Cerebellar nuclear complex (tissue), 1 donor: ENCODE measurements around the gene DNASE1L1.
"Not testable (repeated sequence)": the region's sequence is repeated elsewhere in the genome, so short reads cannot be mapped to it uniquely, and the experiment has no call there.

Experiments
- DNase-seq, 2 experiments: peaks; one replicate each; lab custom pipeline; 2025; lab: John Stamatoyannopoulos, UW

The DNASE1L1 gene

DNA sequence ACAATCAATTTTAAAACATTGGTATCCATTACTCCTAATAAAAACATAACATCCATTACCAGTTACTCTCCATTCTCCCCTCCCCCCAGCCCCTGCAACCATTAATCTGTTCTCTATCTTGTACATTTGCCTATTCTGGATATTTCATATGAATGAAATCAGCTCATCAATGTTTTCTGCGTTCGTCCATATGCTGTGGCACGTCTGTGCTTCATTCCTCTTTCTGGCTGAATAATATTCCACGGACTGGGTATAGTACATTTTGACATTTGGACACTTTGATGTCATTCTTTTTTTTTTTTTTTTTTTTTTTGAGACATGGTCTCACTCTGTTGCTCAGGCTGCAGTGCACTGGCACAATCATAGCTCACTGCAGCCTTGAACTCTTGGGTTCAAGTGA, 5.2 kb downstream of the DNASE1L1 start:
- no peak for DNase-seq

GRCh38 chrX:154403192-154403591, 5.9 kb downstream of the DNASE1L1 start:
- DNase-seq = no peak

GRCh38 chrX:154402622-154403127, 6.4 kb downstream of the DNASE1L1 start:
- DNase-seq = no peak

- DNase-seq = no peak
Measured at GRCh38 chrX:154401918-154402621, 7.0 kb downstream of the DNASE1L1 start.

GRCh38 chrX:154401045-154401799, 7.8 kb downstream of the DNASE1L1 start:
- DNase-seq = no peak

GRCh38 chrX:154400369-154400817, 8.7 kb downstream of the DNASE1L1 start:
- not testable (repeated sequence) for DNase-seq

DNA sequence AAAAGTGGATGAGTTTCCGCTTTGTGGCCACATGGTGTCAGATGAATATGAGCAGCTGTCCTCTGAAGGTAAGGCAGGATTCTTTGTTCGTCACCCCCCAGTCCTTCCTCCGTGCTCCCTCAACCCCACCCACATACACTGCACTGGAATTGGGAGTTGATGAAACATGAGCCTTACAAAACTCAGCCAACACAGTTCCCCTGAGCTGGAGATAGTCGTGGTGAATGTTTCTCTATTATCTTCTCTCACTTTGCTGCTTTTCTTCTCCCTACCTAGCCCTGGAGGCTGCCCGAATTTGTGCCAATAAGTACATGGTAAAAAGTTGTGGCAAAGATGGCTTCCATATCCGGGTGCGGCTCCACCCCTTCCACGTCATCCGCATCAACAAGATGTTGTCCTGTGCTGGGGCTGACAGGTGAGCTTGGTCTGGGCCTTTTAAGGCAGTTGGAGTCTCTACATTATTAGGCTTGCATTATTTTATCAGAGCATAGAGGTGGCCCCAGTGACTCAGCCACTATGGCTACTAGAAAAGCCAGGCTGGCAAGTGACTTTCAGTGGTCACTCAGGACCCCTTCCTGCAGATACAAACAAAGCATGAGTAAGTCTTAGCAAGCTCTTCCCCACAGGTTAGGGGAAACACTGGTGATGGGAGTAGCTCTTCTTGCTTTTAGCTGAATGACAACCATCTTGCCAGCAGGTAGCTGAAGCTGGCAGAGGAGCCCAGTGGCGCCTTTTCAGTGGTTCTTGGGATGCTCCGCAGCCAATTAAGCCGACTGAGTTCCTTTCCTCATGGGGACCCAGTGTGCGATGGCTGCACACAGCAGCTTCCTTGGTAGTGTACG, 9.3 kb downstream of the DNASE1L1 start:
- no peak for DNase-seq

GRCh38 chrX:154398668-154399526, 10.2 kb downstream of the DNASE1L1 start:
- peak in 1 of 2 experiments; percentile 40 for DNase-seq

DNA sequence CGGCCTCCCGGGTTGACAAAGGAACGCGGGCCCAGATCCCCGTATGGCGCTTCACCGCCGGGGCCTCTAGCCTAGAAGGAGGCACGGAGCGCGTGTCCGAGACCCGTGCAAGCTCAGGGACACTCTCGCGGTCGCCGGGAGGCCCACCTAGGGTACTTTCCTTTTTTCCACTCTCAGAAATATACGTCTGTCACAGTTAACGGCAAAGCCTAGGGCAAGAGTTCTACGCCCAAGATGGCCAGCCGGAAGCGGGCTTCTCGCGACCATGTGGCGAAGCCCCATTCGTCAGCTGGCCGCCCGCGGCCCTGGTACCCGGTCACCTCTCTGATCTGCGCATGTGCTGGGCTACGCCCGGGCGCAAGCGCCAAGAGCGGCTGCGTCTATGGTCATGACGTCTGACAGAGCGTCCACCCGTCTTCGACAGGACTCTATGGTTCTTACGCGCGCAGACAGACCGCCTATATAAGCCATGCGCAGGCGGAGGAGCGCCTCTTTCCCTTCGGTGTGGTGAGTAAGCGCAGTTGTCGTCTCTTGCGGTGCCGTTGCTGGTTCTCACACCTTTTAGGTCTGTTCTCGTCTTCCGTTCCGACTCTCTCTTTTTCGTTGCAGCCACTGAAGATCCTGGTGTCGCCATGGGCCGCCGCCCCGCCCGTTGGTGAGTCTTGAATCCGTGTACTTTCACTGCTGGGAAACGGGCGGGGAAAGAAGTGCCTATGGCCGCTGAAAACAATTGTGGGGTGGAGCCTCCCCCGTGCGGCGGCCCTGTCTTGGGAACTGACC, 11.0 kb downstream of the DNASE1L1 start, which contains the start of gene RPL10:
Gene RPL10, plus strand, starts transcription at position 490 of the 780 bp plus-strand sequence. Its CDS starts 143 bp downstream, at position 633.
- peak; percentile 48 to 71 for DNase-seq

GRCh38 chrX:154396973-154397887, 11.8 kb downstream of the DNASE1L1 start:
- DNase-seq = no peak

GRCh38 chrX:154396363-154396762, 12.7 kb downstream of the DNASE1L1 start:
- DNase-seq = not testable (repeated sequence)

DNA sequence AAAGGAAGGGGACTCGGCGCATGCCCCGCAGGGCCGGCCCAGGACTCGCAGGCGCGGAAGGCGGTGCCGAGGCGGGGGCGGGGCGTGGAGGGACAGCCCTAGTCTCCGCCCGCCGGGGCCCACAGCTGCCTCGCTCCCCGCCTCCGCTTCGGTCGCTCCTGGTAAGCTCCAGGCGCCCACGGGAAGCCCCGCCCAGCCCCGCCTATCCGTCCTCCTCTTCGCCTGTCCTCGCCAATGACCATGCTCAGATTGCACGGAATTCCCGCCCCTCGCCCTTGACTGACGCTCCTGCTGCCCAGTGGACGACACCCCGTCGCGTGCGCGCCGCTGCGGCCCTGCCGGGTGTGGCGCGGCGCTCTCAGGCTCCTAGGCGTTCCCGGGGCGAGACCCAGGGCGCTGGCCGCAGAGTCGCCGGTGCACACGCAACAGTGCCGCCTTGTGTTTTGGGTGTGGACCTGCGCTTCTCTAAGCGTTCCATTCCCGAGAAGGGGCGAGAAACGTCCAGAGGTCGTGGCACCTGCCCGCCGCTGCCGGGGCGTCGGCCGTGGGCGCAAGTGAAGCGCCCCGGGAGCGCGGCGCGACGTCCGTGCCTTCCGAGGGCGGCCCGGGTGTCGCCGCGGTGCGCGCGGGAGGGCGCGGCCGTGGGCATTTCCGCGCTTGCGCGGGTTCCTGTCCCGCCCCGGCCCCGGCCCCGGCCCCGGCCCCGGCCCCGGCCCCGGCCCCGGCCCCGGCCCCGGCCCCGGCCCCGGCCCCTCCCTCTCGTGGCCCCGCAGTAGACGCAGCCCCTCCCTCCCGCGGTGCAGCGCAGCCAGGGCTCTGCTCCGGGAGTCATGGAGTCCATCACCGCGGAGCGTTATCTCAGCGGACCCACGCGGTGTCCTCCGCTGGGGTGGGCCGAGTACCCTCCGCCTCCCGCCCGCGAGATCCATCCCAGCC, 19.0 kb downstream of the DNASE1L1 start:
- not testable (repeated sequence) for DNase-seq

GRCh38 chrX:154388649-154389048, 20.4 kb downstream of the DNASE1L1 start:
- not testable (repeated sequence) for DNase-seq

GRCh38 chrX:154388094-154388493, 21.0 kb downstream of the DNASE1L1 start:
- DNase-seq = not testable (repeated sequence)

DNA sequence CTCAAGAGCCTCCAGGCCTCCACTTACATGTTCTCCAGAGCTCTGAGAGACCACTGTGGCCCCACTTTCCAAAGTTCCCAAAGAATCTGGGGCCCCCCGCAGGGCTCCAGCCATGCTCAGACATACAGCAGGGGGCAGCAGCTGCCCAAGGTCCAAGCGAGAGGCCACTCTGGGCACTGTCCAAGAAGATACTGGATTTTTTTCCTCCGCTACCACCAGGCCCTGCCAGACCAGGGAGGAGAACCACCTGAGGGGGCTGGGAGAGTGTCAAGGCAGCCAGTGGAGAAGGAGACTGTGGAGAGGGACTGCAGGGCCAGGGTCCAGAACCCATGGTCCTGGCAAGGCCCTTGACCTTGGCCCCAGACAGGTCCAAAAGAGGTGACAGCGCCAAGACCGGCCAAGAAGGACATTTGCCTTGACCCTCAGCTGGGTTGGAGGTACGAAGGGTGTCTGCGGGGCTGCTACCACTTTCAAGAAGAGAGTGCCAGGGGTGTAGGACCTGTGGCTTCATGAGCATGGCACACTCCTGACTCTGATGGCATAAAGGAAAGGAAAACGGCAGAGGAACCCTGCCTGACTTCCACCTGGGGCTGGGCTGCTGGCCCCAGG, 24.7 kb downstream of the DNASE1L1 start:
- no peak for DNase-seq

GRCh38 chrX:154383359-154384283, 25.4 kb downstream of the DNASE1L1 start:
- no peak for DNase-seq
